22Rv1 (cell line): ENCODE data around the gene TMEFF1.

Experiments
- ZFX ChIP-seq: fragments of 450-650 bp; IDR thresholded peaks from 2 replicates; pipeline ENCODE4 v1.6.1; 2017; ENCODE audit warnings: antibody characterized with exemption, borderline replicate concordance
- TF ChIP-seq, protein P1 (sequence below): fragments of 450-650 bp; IDR thresholded peaks from 2 replicates; pipeline ENCODE4 v1.5.1; 2017; ENCODE audit warnings: mild to moderate bottlenecking

DNA sequence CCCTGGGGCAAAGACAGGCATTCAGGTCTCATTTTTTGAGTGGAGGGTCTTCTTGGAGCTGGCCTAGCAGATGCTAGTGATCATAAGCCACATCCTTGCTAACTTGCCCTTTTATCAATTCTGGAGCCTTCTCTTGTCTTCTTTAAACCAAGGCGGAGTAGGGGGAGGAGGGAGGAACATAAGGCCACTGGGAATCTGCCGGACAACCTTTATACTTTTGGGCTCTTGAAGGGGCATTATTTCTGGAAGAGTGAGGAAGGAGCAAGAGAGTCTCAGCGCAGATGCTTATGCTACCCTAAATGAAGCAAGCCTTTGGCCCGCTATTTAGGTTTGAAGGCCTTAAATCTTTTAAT, 2.0 kb downstream of the TMEFF1 start:
- TF ChIP-seq, protein P1, sequence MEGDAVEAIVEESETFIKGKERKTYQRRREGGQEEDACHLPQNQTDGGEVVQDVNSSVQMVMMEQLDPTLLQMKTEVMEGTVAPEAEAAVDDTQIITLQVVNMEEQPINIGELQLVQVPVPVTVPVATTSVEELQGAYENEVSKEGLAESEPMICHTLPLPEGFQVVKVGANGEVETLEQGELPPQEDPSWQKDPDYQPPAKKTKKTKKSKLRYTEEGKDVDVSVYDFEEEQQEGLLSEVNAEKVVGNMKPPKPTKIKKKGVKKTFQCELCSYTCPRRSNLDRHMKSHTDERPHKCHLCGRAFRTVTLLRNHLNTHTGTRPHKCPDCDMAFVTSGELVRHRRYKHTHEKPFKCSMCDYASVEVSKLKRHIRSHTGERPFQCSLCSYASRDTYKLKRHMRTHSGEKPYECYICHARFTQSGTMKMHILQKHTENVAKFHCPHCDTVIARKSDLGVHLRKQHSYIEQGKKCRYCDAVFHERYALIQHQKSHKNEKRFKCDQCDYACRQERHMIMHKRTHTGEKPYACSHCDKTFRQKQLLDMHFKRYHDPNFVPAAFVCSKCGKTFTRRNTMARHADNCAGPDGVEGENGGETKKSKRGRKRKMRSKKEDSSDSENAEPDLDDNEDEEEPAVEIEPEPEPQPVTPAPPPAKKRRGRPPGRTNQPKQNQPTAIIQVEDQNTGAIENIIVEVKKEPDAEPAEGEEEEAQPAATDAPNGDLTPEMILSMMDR = no peak
- TF ChIP-seq ZFX = no peak
